GM21367 (cell line): ENCODE results near the gene SLC6A19.

ENCODE experiments used
- ATAC-seq: cut with Tn5 transposase; IDR thresholded peaks from one replicate; pipeline ENCODE4 v1.9.1; 2021; ENCODE audit not compliant: unreplicated experiment

The SLC6A19 gene

GRCh38 chr5:1208221-1208742 is 6.9 kb downstream of the SLC6A19 start:
- ATAC-seq, result no peak

GRCh38 chr5:1208743-1209488 is 7.5 kb downstream of the SLC6A19 start:
- ATAC-seq, result no peak

DNA sequence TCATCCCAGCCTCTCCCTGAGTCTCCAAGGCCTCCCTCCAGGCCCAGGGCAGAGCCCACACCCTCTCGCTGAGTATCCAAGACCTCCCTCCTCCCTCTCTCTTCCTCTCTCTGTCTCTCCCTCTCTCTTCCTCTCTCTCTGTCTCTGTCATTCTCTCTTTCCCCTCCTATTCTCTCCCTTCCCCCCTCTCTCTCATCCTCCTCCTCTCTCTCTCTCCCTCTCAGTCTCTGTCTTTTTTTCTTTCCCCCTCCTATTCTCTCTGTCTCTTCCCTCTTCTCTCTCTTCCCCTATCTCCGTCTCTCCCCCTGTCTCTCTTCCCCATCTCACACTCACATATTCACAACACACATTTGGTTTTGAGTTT is 8.1 kb downstream of the SLC6A19 start:
- no peak for ATAC-seq

DNA sequence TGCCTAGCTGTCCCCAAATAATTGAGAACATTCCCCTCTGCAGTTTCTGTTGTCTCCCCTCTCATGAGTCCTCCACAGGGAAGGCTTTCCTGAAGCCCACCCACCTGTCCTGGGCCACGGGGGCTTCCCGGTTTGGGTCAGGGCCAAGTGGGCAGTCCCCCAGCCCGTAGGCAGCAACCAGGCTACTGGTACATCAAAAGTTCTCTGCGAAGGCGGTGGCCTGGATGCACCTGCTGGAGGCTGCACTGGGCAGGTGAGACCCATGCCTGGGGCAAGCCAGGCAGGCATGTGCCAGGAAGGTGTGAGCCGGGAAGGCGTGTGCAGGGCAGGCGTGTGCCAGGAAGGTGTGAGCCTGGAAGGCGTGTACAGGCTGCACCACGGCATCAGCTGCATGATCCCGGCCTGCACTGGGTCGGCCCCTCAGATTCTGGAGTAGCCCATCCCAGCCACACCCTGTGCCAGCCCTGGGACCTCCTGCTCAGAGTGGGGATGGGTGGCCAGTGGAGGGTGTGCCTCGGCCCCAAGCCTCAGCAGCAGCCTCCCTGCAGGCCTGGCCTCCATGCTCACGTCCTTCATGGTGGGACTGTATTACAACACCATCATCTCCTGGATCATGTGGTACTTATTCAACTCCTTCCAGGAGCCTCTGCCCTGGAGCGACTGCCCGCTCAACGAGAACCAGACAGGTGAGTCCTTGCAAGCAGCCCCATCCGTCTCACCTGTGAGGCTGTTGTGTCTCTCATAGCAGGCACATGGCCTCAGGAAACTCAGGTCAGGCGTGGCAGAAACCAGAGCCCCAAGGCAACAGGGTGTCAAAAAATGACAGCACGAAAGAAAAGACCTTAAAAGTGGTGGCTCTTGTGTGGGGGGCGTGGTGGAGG is 8.7 kb downstream of the SLC6A19 start:
- no peak for ATAC-seq

GRCh38 chr5:1210832-1211251 is 9.4 kb downstream of the SLC6A19 start:
- ATAC-seq, result no peak

GRCh38 chr5:1211701-1212100 is 10.3 kb downstream of the SLC6A19 start:
- ATAC-seq, result no peak

- no peak for ATAC-seq
Measured at GRCh38 chr5:1212271-1212670, 10.9 kb downstream of the SLC6A19 start.

GRCh38 chr5:1212881-1213280 is 11.5 kb downstream of the SLC6A19 start:
- no peak for ATAC-seq

DNA sequence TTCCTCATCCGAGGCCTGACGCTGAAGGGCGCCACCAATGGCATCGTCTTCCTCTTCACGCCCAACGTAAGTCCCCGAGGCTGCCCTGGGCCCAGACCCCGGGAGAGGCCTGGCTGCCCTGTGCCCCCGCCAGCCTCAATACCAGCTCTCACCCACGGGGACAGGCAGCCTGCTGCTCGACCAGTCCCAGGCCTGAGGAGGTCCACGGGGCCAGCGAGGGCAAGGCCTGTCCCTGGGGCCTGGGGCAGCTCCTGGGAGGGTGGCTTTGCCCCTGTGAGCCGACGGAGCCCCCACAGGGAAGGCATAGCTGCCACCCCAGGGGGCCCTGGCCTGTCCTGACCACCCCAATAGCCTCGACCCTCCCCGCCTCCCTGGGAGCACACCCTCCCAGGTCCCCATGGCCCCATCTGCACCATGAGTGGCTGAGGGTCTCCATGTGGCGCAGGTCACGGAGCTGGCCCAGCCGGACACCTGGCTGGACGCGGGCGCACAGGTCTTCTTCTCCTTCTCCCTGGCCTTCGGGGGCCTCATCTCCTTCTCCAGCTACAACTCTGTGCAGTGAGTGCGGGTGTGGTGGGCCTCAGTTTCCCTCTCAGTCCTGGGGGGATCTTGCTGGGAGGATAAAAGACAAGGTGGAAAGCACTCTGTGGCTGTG is 12.2 kb downstream of the SLC6A19 start:
- ATAC-seq, result no peak

DNA sequence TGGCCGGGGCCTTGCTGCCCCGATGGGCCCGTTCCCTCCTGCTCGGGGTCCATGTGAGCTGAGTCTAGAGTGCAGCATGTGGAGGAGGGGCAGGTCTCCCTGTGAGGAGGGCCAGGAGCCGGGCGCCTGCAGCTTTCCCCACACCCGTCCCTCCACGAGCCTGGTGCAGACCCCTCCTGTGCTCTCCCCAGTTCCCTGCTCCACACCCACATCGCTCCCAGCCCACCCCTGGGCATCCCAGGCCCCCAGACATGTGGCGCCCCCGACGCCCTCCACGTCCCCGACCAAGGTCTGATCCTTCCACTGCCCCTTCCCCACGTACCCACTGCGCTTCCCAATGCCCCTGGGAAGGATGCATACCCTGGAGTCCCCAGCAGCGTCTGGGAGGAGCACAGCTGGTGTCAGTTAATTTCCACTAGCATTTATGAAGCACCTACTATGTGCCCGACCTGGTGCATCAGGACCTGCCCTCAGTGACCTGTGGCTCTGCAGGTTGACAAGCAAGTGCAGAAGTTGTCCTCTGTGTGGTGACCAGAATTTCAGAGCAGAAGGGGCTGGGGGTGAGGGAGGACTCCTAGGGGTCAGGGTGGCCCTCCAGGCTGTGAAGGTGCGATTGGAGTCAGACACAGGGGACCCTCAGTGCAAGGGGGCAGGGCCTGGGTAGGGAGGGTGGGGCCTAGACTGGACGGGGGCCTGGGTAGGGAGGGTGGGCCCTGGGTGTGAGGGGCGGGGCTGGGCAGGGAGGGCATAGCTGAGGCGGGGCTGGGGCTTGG is 13.0 kb downstream of the SLC6A19 start:
- ATAC-seq, result no peak

GRCh38 chr5:1214936-1215220 is 13.5 kb downstream of the SLC6A19 start:
- no peak for ATAC-seq

DNA sequence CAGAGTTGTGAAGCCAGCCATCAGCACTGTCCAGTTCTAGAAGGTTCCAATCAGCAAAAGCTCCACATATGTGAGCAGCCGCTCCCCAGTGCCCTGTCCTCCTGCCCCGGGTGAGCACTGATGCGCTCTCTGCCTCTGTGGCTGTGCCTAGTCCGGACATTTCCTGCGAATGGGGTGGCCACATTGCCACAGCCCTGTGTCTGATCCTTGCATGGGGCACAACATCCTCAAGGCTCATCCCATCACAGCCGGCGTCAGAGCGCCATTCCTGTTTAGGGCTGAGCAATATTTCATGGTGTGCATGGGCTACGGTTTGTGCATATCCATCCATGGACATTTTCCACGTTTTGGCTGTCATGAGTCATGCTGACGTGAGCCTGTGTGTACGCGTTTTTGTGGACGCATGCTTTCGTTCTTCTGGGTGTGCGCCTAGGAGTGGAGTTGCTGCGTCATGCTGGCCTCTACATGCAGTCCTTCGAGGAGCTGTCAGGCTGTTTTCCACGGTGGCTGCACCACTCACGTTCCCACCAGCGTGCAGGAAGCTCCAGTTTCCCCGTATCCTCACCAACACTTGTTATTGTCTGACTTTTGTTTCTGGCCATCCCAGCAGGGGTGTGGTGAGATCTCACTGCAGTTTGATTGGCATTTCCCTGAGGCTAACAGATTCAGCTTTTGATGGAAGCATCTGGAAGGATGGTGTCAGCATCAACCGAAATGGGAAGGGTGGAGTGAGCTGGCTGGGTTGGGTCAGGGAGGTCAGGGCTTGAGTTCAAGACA is 14.1 kb downstream of the SLC6A19 start:
- ATAC-seq, result no peak

GRCh38 chr5:1216211-1216917 is 15.0 kb downstream of the SLC6A19 start:
- no peak for ATAC-seq

DNA sequence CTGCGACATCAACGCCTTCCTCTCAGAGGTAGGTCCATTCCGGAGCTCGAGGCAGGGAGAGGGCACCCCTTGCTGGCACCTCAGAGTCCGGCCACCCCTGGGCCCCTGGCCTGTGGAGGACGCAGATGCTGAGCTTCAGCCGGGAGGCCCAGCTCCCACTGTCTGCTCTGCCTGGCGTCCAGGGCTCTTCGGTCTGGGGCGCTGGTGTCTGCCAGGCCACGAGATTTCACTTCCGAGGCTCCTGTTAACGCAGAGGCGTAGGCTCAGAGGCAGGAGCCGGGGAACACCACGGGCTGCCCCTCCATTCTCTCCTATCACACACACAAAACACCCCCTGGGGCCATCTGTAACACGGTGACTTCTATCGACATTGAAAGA is 15.5 kb downstream of the SLC6A19 start:
- no peak for ATAC-seq

DNA sequence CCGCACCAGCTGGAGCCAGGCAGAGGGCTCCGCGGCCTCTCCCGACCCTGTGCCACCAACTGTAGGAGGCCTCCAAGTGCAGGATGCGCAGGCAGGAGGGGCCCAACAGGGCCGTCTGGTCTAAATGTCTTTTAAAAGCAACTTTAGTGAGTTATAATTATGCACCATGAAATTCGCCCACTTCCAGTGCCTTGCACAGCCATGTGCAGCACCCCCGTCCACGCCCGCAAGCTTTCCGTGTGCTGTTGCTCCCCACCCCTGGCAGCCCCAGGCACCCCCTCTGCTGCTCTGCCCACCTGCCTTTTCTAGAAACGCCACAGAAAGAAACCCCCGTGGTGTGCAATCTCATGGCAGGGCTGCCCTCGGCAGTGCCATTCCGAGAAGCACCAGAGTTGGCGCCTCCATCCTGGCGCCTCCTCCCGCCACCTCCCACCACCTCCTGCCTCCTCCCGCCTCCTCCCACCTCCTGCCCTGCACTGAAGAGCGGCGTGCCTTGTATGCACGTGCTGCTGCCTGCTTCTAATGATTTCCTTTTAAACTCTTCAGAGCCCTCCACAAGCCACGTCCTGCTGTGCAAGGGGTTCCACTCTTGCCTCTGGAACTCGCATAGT is 16.3 kb downstream of the SLC6A19 start:
- ATAC-seq, result no peak

DNA sequence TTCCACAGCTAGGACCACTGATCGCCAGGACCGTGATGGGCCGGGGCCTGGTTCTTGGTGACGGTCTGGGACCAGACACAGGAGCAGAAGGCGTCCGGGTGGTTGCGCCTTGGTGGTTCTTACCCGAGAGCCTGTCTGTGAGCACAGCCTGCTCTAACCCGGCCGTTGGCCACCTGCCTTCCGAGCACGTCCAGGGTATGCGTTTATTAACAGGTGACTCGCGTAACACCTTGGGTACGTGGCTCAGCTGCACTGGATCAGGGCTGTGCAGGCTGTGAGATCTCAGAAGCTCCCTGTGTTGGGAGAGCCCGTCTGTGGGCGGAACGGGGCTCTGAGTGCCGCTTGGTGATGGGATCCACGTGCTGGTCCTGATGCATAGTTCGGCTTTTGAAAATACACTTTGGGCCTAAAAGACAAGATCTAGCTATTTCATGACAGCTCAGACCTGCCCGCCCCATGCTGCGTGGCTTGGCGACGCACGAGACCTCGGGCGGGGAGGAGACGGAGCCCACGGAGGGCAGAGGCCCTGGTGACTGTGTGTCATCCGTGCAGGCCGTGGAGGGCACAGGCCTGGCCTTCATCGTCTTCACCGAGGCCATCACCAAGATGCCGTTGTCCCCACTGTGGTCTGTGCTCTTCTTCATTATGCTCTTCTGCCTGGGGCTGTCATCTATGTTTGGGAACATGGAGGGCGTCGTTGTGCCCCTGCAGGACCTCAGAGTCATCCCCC is 17.1 kb downstream of the SLC6A19 start:
- no peak for ATAC-seq

GRCh38 chr5:1219098-1219767 is 17.8 kb downstream of the SLC6A19 start:
- ATAC-seq, result no peak

GRCh38 chr5:1219768-1220100 is 18.3 kb downstream of the SLC6A19 start:
- no peak for ATAC-seq
